HepG2 (cell line): ENCODE data around the gene GRIK1. TPM values are rescaled to one million over a fixed set of nuclear protein-coding genes. Genes with fewer than 3 reads are reported as not detected.
A peak's percentile ranks its signal among the peaks of the same experiment; 100 is the strongest.

Source experiments
- ATAC-seq: fragments of 200-7000 bp; cut with Tn5 transposase; 3 replicates; pipeline ENCODE4 v1.9.1; 2020; ENCODE audit warnings: mild to moderate bottlenecking, moderate library complexity
- BruUV-seq: library from RNA; stranded (reverse); fragments of 400-500 nt; replicated peaks from 2 replicates; lab custom pipeline; 2021; lab: Mats Ljungman, UMichigan
- CTCF ChIA-PET: fragments of 300-600 bp; formaldehyde crosslinking; extraction: SDS; loops from one replicate; lab custom pipeline; 2021; ENCODE audit warnings: low total read pairs, inconsistent platforms, low intra/inter-chr PET ratio; lab: Yijun Ruan, JAX
- POLR2A ChIA-PET: fragments of 350-600 bp; sonication (Branson Sonifier 250); formaldehyde crosslinking; loops from one replicate; lab custom pipeline; 2020; ENCODE audit warnings: antibody characterized with exemption, inconsistent platforms; lab: Yijun Ruan, JAX
- DNase-seq: peaks from one replicate; pipeline ENCODE4 v3.0.0-alpha.2; 2015; ENCODE audit warnings: low spot score
- FAIRE-seq: peaks from 3 replicates; lab custom pipeline; 2011; peaks lifted over from hg19 to GRCh38; lab: Jason Lieb, UNC
- H2AFZ ChIP-seq: one replicate; pipeline ENCODE4 v1.6.1; 2011; ENCODE audit warnings: low read length, inconsistent platforms
- H3K27ac ChIP-seq: fragments of 300-600 bp; 3 replicates; pipeline ENCODE4 v1.8.0; 2011; ENCODE audit warnings: mixed run types, mild to moderate bottlenecking, mixed read lengths, low read length, inconsistent platforms; ENCODE audit not compliant: insufficient read depth; ENCODE audit errors: extremely low read length
- H3K27me3 ChIP-seq, 2 experiments: fragments of 200-600 bp in 1 of 2; 2 replicates in 1 of 2; 3 replicates in 1 of 2; pipeline versions ENCODE4 v1.6.0 to v1.8.0; 2011; ENCODE audit warnings: low read length in 2 of 2, mild to moderate bottlenecking in 2 of 2, moderate library complexity in 2 of 2, inconsistent platforms in 1 of 2; ENCODE audit not compliant: insufficient read depth in 2 of 2, control insufficient read depth in 1 of 2
- H3K36me3 ChIP-seq, 2 experiments: fragments of 200-600 bp in 1 of 2; replicated peaks in 1 of 2; 2 replicates in 1 of 2; 3 replicates in 1 of 2; pipeline versions ENCODE4 v1.5.1 to v1.8.0; 2011; ENCODE audit warnings: low read length in 2 of 2, inconsistent platforms in 1 of 2; ENCODE audit not compliant: insufficient read depth in 2 of 2, control insufficient read depth in 1 of 2
- H3K4me1 ChIP-seq: 2 replicates; pipeline ENCODE4 v1.5.1; 2012; ENCODE audit warnings: low read length, inconsistent platforms; ENCODE audit not compliant: insufficient read depth
- H3K4me2 ChIP-seq: 2 replicates; pipeline ENCODE4 v1.6.0; 2011; ENCODE audit warnings: low read depth, low read length, inconsistent platforms
- H3K4me3 ChIP-seq, 3 experiments: fragments of 200-600 bp in 1 of 3; sonication (generic), shearing (Covaris generic) in 1 of 3; replicated peaks in 1 of 3; 2 replicates each; pipeline ENCODE4 v1.5.1; 2011 to 2016; ENCODE audit warnings: low read length in 3 of 3, inconsistent platforms in 2 of 3, low read depth in 2 of 3, mild to moderate bottlenecking in 2 of 3, control low read depth in 1 of 3, mixed read lengths in 1 of 3; ENCODE audit not compliant: insufficient read depth in 1 of 3
- H3K79me2 ChIP-seq: one replicate; pipeline ENCODE4 v1.6.1; 2011; ENCODE audit warnings: low read length, inconsistent platforms; ENCODE audit not compliant: insufficient read depth
- H3K9ac ChIP-seq: 2 replicates; pipeline ENCODE4 v1.6.0; 2011; ENCODE audit warnings: mild to moderate bottlenecking, low read depth, low read length, inconsistent platforms; ENCODE audit not compliant: insufficient read depth
- H3K9me3 ChIP-seq: 2 replicates; pipeline ENCODE4 v1.5.1; 2012; ENCODE audit warnings: mild to moderate bottlenecking, low read length
- H4K20me1 ChIP-seq: 2 replicates; pipeline ENCODE4 v1.6.0; 2011; ENCODE audit warnings: inconsistent platforms, mild to moderate bottlenecking, low read length, moderate library complexity; ENCODE audit not compliant: insufficient read depth
- NONO ChIP-seq, 2 experiments: fragments of 450-650 bp in 1 of 2; sonication (generic) in 1 of 2; formaldehyde crosslinking in 1 of 2; IDR thresholded peaks in 1 of 2; conservative IDR thresholded peaks in 1 of 2; 2 replicates each; pipeline versions ENCODE4 v1.6.1 to v1.8.0; 2017 to 2022; ENCODE audit warnings: mild to moderate bottlenecking in 1 of 2, missing genetic modification reagents in 1 of 2, moderate library complexity in 1 of 2
- NR2F6 ChIP-seq, 2 experiments: IDR thresholded peaks; 2 replicates each; pipeline ENCODE4 v1.6.1; 2016; ENCODE audit warnings: antibody characterized with exemption in 1 of 2, mild to moderate bottlenecking in 1 of 2
- SNAPC4 ChIP-seq: sonication (generic); formaldehyde crosslinking; IDR thresholded peaks from 2 replicates; pipeline ENCODE4 v1.4.0; 2020; ENCODE audit warnings: mild to moderate bottlenecking, missing genetic modification reagents
- WGBS: methylation state at CpG from one replicate; pipeline ENCODE4 v1.1.6; 2017; ENCODE audit warnings: low lambda C conversion rate; 5-methylcytosine and 5-hydroxymethylcytosine counted together
- in situ Hi-C: cut with HindIII; loops from 2 replicates; pipeline ENCODE4 v1.10.0; 2017; ENCODE audit warnings: low pct_unique_long_range_greater_than_20kb; ENCODE audit not compliant: extremely low pct_ligation_motif_present
- intact Hi-C: fragments of 100-400 bp; cut with micrococcal nuclease; formaldehyde crosslinking; loops from one replicate; pipeline ENCODE4 v1.10.0; 2022; ENCODE audit not compliant: unreplicated experiment
- polyA plus RNA-seq, 8 experiments: library from polyadenylated mRNA; depleted of rRNA in 3 of 8; stranded (reverse) in 7 of 8; unstranded in 1 of 8; fragments of >200 nt; fragmentation: Illumina TruSeq in 4 of 8; extraction: Trizol in 4 of 8; gene quantifications; 2 replicates each; pipeline versions ENCODE4 v1.2.1 to v1.2.3, GENCODE V29; 2011 to 2016; ENCODE audit warnings: low read depth in 4 of 8, missing spikeins in 1 of 8, mixed read lengths in 1 of 8; ENCODE audit not compliant: insufficient read depth in 1 of 8
- total RNA-seq, 5 experiments: library from RNA; depleted of rRNA; stranded (reverse); fragments of >200 nt; fragmentation: Illumina TruSeq; extraction: Trizol; gene quantifications; 2 replicates each; pipeline ENCODE4 v1.2.3, GENCODE V29; 2016; ENCODE audit warnings: low read depth in 1 of 5

Gene GRIK1
- total and polyA plus RNA-seq, 2 of the 13 experiments (the other 11 are each of a cell fraction or from before 2014, with no cell fraction given): not detected

- peaks cover 5% of the 10 kb centered on the region for H3K9me3 ChIP-seq
- no peak for ATAC-seq
Measured at GRCh38 chr21:29819675-29820326, 120.0 kb downstream of the GRIK1 start.

More at GRCh38 chr21:29819675-29820326, 120.0 kb downstream of the GRIK1 start:
- Histone ChIP-seq H3K4me3 (no peak overlapping the region), H3K79me2 (no peaks in the 10 kb centered on the region), H3K36me3 (no peaks in the 10 kb centered on the region), H3K27me3 (no peaks in the 10 kb centered on the region), H2AFZ (no peak overlapping the region), H3K4me2 (no peak overlapping the region), H3K9ac (no peak overlapping the region), H3K27ac (no peak overlapping the region), H4K20me1 (no peaks in the 10 kb centered on the region), H3K4me1 (no peaks in the 10 kb centered on the region)
- CTCF ChIA-PET: no interaction called here
- POLR2A ChIA-PET: no interaction called here
- in situ Hi-C loops (no loop called here), intact Hi-C loops (no loop called here)
- 0% methylated on average over 5 of the region's 5 CpGs for WGBS
- FAIRE-seq (no peak), DNase-seq (no peak)
- TF ChIP-seq SNAPC4 (CRISPR knock-in tag): no peak
- 0 out of 2 replicates have a peak, but pooled peaks have one; percentile 8 for TF ChIP-seq NR2F6 (IDR thresholded peaks at IDR 0.05)
- no peak for TF ChIP-seq NR2F6 (CRISPR knock-in tag; IDR thresholded peaks at IDR 0.05)
- no peak for TF ChIP-seq NONO (IDR thresholded peaks at IDR 0.05)
- no peak for TF ChIP-seq NONO (CRISPR knock-in tag; conservative IDR thresholded peaks at IDR 0.05)
- BruUV-seq: no TSS peak
